IPS-18c (cell line): ENCODE measurements around the gene TMEM86A.

Source experiments
- H3K4me3 ChIP-seq: 2 replicates; pipeline ENCODE4 v1.7.0; 2013; ENCODE audit warnings: low read depth, mild to moderate bottlenecking, low read length, moderate library complexity; ENCODE audit not compliant: insufficient read depth
- H3K9me3 ChIP-seq: one replicate; pipeline ENCODE4 v1.6.1; 2013; ENCODE audit warnings: mild to moderate bottlenecking, low read length, moderate library complexity; ENCODE audit not compliant: control insufficient read depth, insufficient read depth

The TMEM86A gene

DNA sequence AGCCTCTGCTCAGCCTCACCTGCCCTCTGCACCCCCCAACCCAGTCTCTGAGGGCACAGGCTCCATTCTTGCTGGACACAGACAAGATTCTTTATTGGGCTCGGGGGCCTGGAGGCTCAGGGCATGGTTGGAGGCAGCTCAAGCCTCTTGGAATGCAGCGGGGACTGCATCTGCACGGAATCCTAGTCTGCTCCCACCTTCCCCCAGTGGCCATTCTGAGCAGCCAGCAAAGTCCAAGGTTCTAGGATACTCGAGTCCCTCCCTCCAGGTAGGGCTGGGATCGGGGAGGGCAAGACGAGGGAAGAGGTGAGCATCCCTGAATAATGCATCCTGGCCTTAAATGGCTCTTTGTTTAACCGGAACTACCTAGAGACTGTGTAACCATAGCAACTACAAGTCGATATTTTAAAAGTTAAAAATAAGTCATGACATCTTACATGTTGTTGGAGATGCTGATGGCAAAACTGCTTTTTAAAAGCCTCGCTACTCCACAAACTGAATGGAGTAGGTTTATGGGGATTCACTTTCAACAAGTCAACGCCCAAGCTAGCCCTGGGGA lies 38.1 kb downstream of the TMEM86A start:
- Histone ChIP-seq H3K4me3 (no peak overlapping the region), H3K9me3 (no peaks in the 10 kb centered on the region)

DNA sequence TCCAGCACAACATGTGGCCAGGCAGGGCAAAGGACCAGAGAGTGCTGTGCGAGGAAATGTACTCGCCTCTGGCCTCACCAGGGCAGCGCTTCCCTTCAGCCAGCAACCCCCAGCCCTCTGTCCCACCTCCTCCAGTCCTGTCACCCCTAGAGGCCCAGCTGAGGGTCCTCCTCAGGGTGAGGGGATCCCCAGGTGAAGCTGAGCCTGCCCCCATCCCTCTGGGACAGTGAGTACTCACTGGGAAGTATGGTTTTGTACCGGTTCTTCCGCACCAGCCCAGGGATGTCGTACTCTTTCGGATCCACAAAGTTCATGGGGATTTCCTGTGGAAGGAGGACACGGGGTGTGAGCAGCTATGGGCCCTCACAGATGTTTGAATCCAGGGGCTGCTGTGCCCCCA lies 39.1 kb downstream of the TMEM86A start:
- no peaks in the 10 kb centered on the region for H3K9me3 ChIP-seq
- H3K4me3 ChIP-seq = no peak overlapping the region

DNA sequence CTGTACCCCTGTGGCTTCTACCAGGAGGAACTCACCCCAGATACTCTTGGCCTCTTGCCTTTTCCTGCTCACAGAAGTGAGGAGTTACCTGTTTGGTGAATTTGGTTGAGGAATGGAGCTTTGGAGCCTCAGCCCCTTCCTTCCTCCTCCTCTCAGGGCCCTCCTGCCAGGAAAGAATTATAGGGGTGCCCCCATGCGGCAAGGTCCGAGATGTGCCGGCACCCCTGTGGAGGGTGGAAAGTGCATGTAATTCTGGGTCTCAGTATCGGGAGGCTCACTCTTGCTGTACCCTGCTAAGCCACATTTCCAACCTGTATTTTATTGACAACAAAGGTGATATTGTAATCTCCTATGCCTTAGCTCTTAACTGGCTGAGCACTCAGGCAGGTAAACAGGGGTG lies 41.1 kb downstream of the TMEM86A start:
- Histone ChIP-seq H3K4me3 (no peak overlapping the region), H3K9me3 (no peaks in the 10 kb centered on the region)

DNA sequence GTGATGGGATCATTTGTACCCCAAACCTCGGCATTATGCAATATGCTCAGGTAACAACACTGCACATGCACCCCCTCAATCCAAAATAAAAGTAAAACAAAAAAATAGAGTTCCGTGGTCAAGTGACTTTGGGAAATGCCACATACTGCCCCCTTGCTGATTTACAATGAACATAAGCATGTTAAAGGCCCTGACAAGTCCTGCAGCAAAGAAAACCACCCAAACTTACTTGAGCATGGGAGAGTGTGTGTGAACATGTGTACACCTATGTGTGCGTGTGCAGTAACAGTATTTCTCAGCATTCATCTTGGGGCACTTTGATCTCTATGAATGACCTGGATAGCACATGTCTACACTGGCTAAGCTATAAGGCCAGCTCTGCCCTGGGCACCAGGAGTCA lies 43.2 kb downstream of the TMEM86A start:
- peaks cover 4% of the 10 kb centered on the region for H3K9me3 ChIP-seq
- no peak overlapping the region for H3K4me3 ChIP-seq

DNA sequence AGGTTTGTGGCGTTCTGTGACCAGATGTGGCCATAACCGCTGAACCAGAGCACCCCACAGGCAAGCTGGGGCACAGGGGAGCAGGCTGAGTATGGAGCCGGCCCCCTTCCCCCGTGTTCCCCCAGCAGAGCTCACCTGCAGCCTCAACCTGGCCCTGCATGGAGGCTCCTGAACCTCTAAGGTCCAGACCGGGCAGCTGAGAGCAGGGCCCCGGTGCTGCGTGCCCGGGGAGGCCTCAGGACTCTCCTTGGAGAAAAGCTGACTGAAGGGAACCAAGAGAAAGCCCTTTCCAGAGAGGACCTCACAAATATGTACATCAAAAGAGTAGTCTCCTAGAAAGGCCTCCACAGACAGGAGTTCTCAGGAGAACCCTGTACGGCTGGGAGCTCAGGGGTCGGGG lies 44.8 kb downstream of the TMEM86A start:
- H3K4me3 ChIP-seq = no peak overlapping the region
- H3K9me3 ChIP-seq = peaks cover 4% of the 10 kb centered on the region

DNA sequence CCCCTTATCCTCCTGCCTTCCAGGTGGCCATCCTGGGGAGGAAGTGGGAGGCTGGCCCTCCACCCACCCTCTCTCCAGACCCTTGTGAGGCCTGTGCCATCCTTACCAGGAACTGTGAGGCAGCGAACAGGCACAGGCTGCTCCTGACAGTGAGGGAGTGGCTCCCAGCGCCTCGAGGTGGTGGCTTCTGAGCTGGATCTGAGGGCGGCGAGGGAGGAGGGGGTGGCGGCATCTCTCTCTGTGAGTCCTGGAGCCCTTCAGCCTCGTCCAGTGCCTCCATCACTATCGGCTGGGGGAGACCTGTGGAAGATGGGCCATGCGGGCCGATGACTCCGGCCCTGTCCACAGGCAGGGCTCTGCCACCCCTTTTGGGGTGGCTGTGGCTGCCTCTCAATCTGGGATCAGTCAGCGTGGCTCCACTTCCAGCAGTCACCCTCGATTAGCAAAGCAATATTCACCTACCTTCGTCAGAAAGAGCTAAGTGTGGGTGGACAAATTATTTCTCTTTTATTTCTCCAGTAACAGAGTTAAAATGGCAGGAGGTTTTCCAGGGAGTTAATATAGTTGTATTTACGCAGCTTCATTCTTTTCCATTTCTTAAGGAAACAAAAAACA lies 45.4 kb downstream of the TMEM86A start:
- H3K4me3 ChIP-seq = no peak overlapping the region

DNA sequence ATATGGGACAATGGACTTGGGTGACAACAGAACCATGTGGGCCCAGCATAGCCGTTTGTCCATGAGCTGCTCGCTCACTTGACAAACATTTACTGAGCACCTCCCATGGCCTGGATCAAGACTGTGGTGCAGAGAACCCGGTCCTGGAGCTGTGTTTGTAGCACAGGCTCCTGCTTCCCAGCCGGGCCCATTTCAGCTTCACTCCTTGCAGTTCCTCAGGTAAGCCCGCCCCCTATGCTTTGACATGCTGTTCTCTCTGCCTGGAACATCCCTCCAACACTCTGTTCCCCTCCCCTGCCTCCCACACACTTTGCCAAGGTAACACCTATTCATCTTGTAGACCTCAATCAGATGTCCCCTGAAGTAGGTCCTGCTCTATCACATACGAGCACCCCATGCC lies 46.7 kb downstream of the TMEM86A start:
- peaks cover 4% of the 10 kb centered on the region for H3K9me3 ChIP-seq
- H3K4me3 ChIP-seq = no peak overlapping the region

More for the DNA sequence above, 45.4 kb downstream of the TMEM86A start:
- H3K9me3 ChIP-seq = peaks cover 4% of the 10 kb centered on the region

DNA sequence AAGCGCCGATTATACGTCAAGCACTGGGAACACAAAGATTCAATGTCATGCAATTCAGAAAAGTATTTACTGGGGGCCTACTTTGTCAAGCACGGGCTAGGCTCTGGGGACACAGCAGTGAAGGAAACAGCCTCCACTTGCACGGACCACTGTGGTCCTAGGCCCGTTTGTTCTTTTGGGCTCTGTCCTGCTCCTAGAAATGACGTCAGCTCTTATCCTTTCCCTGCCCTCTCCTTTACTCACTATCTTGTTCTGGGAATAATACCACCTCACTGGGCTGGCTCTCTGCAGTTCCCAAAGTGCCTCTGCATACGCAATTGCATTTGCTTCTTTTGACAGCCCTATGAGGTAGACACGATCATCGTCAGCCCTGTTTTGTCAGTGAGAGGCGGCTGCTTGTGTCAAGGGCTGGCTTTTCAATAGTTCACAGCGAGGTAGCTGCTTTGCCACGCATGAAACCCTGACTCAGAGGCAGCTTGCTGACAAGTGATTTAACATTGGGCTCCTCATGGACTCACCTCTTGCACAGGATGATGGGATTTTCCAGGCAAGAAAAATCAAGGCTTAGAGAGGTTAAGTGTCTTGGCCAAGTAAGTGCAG lies 50.3 kb downstream of the TMEM86A start:
- H3K4me3 ChIP-seq = no peak overlapping the region
- peaks cover 4% of the 10 kb centered on the region for H3K9me3 ChIP-seq

DNA sequence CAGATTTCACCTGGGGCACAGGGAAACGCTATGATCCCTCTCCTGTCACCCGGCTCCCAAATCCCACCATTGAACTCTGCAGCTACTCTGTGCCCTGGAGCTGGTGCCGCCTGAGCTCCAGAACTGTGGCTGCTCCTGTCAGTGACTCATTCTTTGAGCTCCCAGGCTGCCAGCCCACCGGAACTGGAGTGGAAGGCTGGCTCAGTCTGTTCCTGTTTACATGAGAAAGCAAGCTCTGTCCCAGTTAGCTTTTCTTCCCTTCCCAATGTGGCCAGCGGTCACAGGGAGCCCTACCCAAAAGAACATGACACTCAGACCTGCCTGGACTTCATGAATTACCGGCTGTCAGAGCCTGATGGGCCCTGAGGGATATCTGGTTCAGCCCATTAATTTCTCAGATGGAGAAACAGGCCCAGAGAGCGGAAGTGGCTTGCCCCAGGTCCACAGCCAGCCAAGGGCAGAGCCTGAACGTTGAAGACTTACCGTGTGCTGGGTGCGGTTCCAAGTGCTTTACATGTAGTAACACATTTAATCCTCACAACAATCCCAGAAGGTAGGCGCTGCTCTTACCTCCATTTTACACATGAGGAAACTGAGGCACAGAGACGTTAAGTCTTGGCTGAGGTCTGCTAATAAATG lies 51.2 kb downstream of the TMEM86A start:
- H3K4me3 ChIP-seq = no peak overlapping the region
- H3K9me3 ChIP-seq = peaks cover 4% of the 10 kb centered on the region

DNA sequence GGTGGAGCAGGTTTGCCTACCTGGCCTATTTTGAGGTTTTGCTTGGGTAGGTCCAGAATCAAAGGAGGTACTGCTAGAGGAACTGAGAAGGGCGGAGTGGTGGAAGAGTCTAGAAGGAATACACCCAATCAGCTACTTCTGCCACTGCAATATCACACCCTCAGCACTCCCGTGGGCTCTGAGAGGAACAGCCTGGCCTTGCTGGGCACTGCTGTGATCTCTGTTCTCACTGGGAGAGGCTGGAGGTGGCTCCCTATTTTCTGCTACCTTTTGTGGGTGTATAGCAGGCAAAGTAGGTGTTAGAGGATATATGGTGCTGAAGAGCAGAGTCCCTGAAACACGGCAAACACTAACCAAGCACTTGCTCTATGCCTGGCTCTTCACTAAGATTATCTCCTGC lies 52.4 kb downstream of the TMEM86A start:
- H3K4me3 ChIP-seq = no peak overlapping the region
- H3K9me3 ChIP-seq = no peaks in the 10 kb centered on the region

DNA sequence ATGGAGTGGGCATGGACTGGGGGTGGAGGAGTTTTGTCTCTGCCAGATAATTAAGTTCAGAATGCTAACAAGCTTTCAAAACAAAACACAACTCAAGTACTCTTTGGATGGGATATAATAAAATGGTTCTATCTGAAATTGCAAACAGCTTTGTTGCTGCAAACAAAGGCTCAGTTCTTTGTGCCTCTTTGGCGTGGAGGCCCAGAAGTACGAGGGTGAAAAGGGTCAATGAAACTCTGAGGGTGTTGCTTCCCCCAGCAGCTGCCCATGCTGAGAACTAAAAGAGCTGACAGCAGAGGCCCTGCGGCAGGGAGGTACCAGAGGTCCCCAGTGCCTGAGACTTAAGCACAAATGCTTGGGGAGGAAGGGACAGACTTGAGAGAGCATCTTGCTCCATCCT lies 53.9 kb downstream of the TMEM86A start:
- no peak overlapping the region for H3K4me3 ChIP-seq

DNA sequence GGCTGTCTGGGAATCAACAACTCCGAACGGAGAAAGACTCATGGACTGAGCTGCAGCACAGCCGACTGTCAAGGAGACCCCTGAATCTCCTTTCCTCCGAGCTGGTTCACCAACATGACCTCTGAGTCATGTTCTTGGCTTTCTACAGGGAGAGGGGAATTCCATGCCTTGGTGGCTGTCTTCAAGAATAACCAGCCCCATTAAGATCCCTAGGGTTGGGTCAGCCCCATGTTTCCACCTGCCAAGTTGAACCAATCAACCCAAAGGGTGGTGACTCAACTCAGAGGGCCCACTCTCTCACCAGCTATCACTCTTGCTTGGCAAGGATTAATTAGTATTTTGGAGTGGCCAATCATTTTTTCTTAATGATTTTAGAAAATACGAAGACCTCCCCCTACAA lies 55.7 kb downstream of the TMEM86A start:
- Histone ChIP-seq H3K9me3 (no peaks in the 10 kb centered on the region), H3K4me3 (no peak overlapping the region)

More for the DNA sequence above, 53.9 kb downstream of the TMEM86A start:
- no peaks in the 10 kb centered on the region for H3K9me3 ChIP-seq
